ENCODE measurements around the gene RNF208.

Gene RNF208

DNA sequence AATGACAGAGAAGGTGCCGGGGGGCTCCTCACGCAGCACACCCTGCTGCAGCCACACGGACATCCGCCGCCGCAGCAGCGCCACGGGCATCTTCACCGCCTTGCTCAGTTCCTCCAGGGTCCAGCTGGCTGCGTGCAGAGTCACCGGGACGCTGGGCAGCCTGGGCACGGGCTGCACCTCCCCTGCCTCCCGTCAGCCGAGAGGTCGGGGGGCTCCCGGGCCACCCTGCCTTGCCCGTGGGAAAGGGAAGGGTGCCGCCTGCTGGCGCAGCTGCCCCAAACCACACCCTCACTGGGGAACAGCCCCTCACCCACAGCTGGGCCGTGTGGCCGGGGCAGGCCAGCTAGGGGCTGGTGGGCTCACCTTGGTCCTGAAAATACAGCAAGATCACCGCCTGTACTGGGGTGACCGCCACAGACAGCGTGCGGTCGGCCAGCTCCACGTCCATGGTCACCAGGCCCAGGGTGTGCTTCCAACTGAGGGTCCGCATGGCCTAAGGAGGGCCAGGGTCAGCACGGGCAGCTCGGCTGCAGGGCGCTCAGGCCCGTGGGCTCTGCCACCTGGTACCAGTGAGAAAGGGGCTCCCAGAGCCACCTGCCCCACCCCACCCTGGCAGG is 46.6 kb downstream of the RNF208 start:
- no peak for DNase-seq (ENCODE audit: low spot score)

DNA sequence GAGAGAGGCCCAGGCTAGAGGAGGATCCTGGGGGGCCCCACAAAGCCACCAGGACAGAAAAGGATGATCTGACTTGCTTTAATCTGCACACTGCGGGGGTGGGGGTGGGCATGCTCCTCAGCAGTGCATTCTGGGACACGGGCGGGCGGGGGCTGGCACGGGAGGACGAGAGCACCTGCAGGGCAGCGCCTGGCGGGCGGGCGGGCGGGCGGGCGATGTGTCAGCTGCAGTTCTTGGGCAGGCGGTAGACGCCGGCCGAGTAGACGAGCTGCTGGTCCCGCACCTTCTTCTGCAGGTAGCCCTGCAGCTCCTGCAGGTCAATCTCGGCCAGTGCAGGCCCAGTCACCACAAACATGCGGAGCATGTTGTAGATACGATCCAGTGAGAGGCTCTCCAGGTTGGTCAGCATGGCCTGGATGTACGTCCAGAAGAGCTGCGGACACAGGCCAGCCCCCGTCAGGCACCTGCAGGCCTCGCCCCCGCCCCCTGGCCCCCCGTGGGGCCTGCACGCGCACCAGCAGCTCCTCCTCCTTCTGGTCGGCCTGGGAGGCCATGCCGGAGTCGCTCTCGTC is 47.2 kb downstream of the RNF208 start:
- no peak for DNase-seq (ENCODE audit: low spot score)

DNA sequence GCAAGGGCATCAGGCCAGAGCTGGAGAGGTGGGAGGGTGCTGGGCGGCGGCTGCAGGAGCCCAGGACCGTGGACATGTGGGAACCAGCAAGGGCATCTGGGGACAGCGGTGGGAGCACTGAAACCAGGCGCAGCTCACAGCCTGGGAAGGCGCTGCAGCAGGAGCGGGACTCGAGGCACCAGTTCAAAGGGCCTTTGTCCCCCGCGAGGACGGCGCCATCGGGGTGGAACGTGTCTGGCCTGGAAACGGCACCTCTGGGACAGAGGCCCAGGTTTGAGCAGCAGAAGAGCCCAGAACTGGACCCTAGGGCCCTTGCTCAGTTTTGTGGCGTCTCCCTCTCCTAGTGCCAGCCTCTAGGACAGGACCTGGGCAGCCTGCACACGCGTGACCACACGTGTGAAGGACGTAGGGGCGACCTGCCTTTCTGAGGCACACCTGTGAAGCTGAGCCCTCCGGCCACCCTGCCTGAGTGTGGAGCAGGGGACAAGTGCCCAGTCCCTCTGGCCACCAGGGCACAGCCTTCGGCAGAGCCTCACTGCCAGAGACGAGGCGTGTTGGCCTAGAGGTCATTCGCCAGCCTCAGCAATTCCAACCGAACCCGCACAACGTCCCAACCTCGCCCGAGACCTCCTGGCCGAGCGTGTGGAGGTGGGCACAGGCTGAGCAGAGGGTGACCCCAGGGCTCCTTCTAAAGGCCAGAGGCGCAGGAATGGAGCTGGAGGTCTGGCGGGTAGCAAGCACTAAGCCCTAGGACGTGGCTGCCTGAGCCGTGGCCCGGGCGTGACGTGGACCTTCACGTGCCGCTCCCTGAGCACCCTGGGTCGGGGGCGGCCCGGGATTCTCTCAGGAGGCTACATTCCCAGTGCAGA is 48.0 kb downstream of the RNF208 start:
- no peak for DNase-seq (ENCODE audit: low spot score)

DNA sequence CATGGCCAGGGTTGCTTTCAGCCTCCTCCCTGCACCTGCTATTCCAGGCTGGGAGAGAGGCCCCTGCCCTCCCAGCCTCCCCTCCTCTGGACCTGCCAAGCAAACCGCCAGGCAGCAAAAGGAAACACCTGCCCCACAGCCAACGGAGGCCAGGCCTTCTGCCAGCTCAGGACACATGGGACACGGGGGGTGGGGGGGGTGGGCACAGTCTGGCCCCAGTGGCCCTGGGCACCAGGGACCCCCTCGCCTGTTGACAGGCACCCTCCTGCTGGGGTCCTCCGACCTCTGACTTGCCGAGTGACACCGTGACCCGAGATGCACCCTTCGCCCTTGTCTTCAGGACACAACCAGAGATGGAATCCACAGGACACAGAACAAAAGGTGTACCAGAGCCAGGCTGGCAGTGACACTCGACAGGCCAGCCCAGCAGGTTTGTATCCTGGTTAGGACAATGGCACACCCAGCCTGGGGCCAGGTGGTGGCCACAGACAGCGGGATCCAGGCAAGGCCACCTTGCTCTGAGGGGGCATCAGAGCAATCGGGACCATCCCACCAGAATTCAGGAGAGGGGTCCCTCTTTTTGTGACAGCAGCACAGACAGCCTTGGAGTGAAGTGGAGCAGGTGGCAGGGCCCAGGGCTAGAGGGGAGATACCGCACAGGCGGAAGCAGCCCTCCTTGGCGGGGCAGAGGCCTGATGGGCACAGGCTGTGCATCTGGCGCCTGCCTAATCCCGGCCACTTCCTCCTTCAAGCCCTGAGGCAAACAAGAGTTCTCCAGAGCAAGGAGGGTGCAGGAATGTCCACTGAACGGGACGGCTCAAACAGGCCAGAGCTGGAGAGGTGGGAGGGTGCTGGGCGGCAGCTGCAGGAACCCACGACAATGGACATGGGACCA is 48.9 kb downstream of the RNF208 start:
- no peak for DNase-seq (ENCODE audit: low spot score)

DNA sequence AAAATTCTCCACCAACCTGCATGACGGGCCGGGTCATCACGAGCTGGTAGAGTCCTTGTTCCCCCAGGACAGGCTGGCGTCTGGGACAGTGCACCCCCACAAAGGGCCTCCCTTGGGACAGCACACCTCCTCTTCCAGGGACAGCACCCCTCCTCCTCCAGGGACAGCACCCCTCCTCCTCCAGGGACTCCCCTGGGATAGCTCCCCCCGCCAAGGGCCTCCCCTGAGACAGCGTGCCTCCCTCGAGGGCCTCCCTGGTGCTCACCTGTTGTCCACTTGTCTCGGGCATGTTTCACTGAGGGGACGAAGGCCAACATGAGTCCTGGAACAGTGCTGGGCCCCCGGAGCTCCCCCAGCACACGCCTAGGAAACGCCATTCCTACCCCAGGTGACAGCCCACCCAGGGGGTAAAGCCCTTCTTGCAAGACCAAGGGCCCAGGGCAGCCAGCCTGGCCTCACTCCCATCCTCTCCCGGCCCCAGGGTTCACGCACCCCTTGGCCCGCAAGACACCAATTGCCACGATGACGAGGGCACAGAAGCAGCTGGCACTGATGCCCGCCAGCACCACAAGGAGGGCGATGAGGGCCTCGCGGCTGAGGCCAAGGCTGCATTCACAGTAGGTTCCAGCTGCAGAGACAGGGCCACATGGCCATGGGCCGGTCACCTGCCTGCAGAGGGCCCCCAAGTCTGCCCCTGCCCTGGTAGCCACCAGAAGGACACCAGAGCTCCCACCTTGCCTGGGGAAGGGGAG is 50.7 kb downstream of the RNF208 start:
- DNase-seq (ENCODE audit: low spot score) = no peak

DNA sequence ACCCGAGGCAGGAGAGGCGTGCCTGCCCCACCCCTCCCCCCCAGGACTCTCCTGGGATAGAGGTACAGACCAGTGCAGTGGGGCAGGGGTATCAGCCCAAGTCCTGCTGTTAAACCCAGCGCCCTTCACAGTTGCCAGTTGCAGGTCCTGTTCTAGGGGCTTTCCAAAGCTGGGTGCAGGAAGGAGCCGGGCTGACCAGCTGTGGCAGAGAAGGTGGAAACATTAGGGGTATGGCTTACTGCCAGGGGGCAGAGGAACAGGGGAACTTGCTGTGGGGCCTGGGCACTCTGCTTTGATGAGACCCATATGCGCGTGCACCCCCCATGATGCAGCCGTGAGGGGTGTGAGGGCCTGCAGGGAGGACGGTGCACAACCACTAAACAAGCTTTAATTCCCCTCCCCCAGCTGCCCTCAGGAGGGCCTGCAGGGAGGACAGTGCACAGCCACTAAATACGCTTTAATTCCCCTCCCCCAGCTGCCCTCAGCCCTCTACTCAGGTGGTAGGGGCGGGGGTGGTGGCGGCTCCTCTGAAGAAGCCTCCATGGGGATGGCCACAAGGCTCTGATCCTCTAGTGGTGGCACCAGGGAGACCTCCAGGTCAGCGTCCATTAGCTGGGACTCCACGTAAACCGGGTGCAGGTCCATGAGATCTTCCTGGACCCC is 51.4 kb downstream of the RNF208 start:
- DNase-seq (ENCODE audit: low spot score) = no peak

Data from CD4-positive, alpha-beta T cell treated with Interleukin-2 at 100 ng/mL for 4 hours (primary cell).